Hepatocyte (in vitro differentiated cells): Measurements from ENCODE around the gene MAOB.

ENCODE experiments used
- CTCF ChIP-seq: fragments of 200-600 bp; sonication (generic); IDR thresholded peaks from 2 replicates; pipeline ENCODE4 v1.5.1; 2016; ENCODE audit warnings: antibody characterized with exemption, mild to moderate bottlenecking; ENCODE audit not compliant: poor library complexity
- EZH2 ChIP-seq: fragments of 200-600 bp; sonication (generic); IDR thresholded peaks from 2 replicates; pipeline ENCODE4 v1.6.1; 2016; ENCODE audit warnings: antibody characterized with exemption, mild to moderate bottlenecking, borderline replicate concordance
- EZH2phosphoT487 ChIP-seq: fragments of 200-600 bp; sonication (generic); IDR thresholded peaks from one replicate; pipeline ENCODE4 v1.6.1; 2018; ENCODE audit warnings: antibody characterized with exemption, mild to moderate bottlenecking, low read depth, moderate library complexity; ENCODE audit not compliant: unreplicated experiment, severe bottlenecking

- TF ChIP-seq EZH2 (no peak), CTCF (no peak), EZH2phosphoT487 (no peak)
Observed at GRCh38 chrX:43910012-43910411, 27.8 kb upstream of the MAOB start.
